HFFc6 (cell line): ENCODE measurements around the gene RPL29. TPM values are rescaled to one million over a fixed set of nuclear protein-coding genes. Genes with fewer than 3 reads are reported as not detected.

Experiments used
- DNase-seq: peaks from one replicate; pipeline ENCODE4 v3.0.0-alpha.2; 2018
- H3K27ac Mint-ChIP-seq: 2 replicates; pipeline ENCODE4 v1.8.0; 2020; ENCODE audit warnings: mild to moderate bottlenecking, mixed read lengths
- H3K27me3 Mint-ChIP-seq: 2 replicates; pipeline ENCODE4 v1.8.0; 2021; ENCODE audit warnings: mild to moderate bottlenecking, moderate library complexity, mixed read lengths; ENCODE audit not compliant: insufficient read depth
- H3K36me3 Mint-ChIP-seq: 2 replicates; pipeline ENCODE4 v1.8.0; 2021; ENCODE audit warnings: low read depth, mixed read lengths
- H3K4me1 Mint-ChIP-seq: 2 replicates; pipeline ENCODE4 v1.8.0; 2020; ENCODE audit warnings: low read depth, mixed read lengths
- H3K4me3 Mint-ChIP-seq: 2 replicates; pipeline ENCODE4 v1.8.0; 2020; ENCODE audit warnings: mild to moderate bottlenecking, moderate library complexity, mixed read lengths
- H3K9me3 Mint-ChIP-seq: 2 replicates; pipeline ENCODE4 v1.8.0; 2020; ENCODE audit warnings: mild to moderate bottlenecking, mixed read lengths
- total RNA-seq, 6 experiments: library from RNA; stranded (reverse); fragmentation: NEBNext Ultra II Directional; extraction: Animal tissue kit (Norgen Biotek cat#: 25700); gene quantifications; 2 replicates in 1 of 6; 3 replicates in 5 of 6; pipeline ENCODE4 v1.2.3, GENCODE V29; 2021
- TF ChIP-seq, protein P1 (sequence below): fragments of 200-600 bp; sonication (generic); IDR thresholded peaks from 2 replicates; pipeline ENCODE4 v1.5.0; 2021; ENCODE audit warnings: antibody characterized with exemption, mild to moderate bottlenecking

Gene RPL29
- total RNA-seq, 6 experiments from 2014 or later = 1,011 to 1,270 (median 1,111) TPM

DNA sequence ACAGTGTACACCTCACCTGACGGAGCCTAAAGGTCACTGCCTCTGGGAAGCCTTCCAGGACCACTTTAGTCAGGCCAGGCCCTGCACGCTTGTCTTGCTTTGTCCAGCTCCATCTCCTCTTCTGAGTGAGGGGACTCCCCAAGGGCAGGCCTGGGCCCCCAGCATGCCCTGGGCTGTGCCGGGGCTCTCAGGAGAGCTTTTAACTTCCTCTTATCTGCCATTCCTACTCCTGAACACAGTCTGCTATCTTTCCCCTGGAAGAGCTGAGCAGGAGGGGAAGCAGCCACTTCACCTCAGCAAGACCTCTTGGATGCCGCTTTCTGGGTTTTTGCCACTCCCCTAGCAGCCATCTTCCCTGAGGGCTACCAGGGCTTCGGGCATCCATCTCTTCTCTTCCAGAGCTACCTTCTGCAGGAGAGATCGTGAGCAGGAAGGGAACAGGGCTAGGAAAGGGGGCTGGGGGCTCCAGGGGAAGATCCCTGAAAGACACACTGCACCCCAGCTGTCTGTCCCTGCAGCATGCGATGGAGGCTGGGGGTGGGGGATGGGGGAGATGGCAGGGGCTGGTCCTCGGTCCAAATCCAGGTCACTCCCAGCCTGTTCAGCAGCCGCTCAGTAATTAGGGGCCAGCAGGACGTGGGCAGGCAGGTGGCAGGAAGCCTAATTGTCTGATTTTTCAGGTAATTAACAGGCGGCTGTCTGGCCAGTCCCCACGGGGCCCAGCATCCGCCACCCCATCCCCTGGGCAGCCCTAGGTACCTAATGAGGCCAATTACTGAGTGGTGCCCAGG lies 19.9 kb upstream of the RPL29 start:
- TF ChIP-seq, protein P1, sequence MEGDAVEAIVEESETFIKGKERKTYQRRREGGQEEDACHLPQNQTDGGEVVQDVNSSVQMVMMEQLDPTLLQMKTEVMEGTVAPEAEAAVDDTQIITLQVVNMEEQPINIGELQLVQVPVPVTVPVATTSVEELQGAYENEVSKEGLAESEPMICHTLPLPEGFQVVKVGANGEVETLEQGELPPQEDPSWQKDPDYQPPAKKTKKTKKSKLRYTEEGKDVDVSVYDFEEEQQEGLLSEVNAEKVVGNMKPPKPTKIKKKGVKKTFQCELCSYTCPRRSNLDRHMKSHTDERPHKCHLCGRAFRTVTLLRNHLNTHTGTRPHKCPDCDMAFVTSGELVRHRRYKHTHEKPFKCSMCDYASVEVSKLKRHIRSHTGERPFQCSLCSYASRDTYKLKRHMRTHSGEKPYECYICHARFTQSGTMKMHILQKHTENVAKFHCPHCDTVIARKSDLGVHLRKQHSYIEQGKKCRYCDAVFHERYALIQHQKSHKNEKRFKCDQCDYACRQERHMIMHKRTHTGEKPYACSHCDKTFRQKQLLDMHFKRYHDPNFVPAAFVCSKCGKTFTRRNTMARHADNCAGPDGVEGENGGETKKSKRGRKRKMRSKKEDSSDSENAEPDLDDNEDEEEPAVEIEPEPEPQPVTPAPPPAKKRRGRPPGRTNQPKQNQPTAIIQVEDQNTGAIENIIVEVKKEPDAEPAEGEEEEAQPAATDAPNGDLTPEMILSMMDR = no peak
- Mint-ChIP-seq H3K27ac (no peak overlapping the region), H3K27me3 (0 out of 2 replicates have a peak, but pooled peaks cover 1% of the 10 kb centered on the region), H3K4me3 (no peak overlapping the region), H3K9me3 (no peaks in the 10 kb centered on the region), H3K4me1 (peaks cover 6% of the 10 kb centered on the region; the same call in 1 of the 2 replicates), H3K36me3 (no peaks in the 10 kb centered on the region)
- DNase-seq = no peak

DNA sequence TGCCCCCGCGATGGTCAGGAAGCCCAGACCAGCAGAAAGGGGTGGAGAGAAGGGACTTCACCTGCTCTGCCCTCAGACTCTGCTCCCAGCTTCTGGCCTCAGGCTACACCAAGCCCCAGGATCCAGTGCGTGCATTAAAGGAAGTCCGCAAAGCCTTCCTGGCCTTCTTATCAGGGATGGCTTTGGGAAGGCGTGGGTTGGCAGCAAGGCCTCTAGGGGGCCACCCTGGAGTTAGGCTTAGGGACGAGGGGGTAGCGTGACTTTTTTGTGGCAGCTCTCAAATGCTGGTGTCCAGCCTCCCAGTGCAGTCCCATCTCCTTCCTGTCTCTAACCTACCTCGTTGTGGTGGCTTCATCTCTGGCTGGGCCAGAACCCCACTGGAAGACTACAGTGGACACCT lies 18.9 kb upstream of the RPL29 start:
- Mint-ChIP-seq H3K9me3 (no peaks in the 10 kb centered on the region), H3K4me3 (no peak overlapping the region), H3K27ac (no peak overlapping the region), H3K27me3 (peaks cover 3% of the 10 kb centered on the region), H3K4me1 (peaks cover 6% of the 10 kb centered on the region; the same call in 1 of the 2 replicates), H3K36me3 (no peaks in the 10 kb centered on the region)
- no peak for DNase-seq
- TF ChIP-seq, protein P1 = peak; percentile 65

DNA sequence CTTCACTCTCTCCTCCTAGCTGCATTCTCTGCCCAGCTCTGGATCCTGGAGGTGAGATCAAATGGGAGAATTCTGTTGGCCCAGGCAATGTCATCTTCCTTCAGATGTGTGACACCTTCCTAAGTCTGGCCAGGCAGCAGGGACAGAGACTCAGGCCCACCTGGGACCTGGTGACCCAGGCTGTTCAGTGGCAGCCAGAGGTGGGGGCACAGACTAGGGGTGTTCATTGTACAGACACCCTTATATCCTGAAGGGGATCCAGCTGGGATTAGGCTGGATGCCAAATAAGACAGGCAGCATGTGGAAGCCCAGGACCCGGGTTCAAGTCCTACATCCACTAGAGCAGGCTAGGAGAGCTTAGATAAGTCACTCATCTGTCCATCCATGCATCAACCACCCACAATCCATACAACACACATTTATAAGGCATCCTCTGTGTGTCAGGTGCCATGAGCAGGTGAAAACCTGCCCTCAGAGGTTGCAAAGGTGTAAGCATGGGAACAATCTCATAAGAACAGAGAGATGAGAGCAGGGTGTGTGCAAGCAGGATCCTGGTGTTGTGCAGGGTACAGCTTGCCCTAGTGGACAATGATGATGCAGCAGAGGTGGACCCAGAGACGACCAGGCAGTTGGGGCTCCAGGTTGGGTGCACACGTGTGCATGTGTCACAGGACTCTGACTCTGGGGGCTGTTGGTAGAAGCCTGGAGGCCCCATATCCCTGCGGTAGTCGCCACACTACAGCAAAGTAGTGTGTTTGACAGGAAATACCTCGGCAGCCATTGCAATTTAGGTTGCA lies 18.3 kb upstream of the RPL29 start:
- no peak for DNase-seq
- TF ChIP-seq, protein P1 = no peak
- Mint-ChIP-seq H3K27ac (no peak overlapping the region), H3K4me1 (peaks cover 6% of the 10 kb centered on the region; the same call in 1 of the 2 replicates), H3K27me3 (peaks cover 3% of the 10 kb centered on the region), H3K36me3 (no peaks in the 10 kb centered on the region), H3K4me3 (no peak overlapping the region), H3K9me3 (no peaks in the 10 kb centered on the region)

DNA sequence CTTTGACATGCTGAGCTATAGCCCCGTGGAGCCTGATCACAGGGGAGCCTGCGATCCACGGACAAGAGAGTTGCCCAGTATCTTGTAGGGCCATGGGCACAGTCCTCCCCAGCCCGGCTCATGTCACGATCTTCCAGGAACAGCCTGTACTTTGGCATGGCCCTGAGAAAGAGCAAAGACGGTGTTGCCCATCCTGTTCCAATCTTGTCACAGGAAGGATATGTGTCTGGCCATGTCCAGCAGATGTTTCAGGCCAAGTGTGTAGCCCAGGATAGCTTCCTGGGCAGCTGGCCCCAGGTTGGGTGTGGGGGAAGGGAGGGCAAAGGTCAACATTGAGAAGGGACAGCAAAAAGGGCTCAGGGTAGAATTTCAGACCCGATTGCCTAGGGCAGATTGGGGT lies 17.0 kb upstream of the RPL29 start:
- Mint-ChIP-seq H3K27ac (no peak overlapping the region), H3K4me3 (no peak overlapping the region), H3K36me3 (no peaks in the 10 kb centered on the region)

DNA sequence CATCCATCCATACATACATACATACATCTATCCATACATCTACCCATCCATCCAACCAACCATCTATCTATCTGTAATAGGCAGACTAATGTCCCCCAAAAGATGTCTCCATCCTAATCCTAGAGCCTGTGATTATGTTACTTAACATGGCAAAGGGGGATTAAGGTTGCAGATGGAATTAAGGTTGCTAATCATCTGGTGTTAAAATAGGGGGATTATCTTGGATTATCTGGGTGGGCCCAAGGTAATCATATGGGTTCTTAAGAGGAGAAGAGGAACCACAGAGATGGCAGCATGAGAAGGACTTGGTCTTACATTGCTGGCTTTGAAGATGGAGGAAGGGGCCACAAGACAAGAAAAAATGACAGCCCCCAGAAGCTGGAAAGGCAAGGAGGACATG lies 14.7 kb upstream of the RPL29 start:
- Mint-ChIP-seq H3K27me3 (peaks cover 2% of the 10 kb centered on the region), H3K4me3 (no peak overlapping the region), H3K36me3 (no peaks in the 10 kb centered on the region), H3K9me3 (no peaks in the 10 kb centered on the region), H3K27ac (no peak overlapping the region), H3K4me1 (peaks cover 9% of the 10 kb centered on the region)
- TF ChIP-seq, protein P1 = no peak
- DNase-seq = no peak

More for the DNA sequence above, 17.0 kb upstream of the RPL29 start:
- DNase-seq = no peak
- TF ChIP-seq, protein P1 = no peak
- peaks cover 3% of the 10 kb centered on the region for H3K27me3 Mint-ChIP-seq
- H3K4me1 Mint-ChIP-seq = peaks cover 5% of the 10 kb centered on the region; the same call in 1 of the 2 replicates
- no peaks in the 10 kb centered on the region for H3K9me3 Mint-ChIP-seq
